Measurements from ENCODE around the gene SRPK2. TPM values are rescaled to one million over a fixed set of nuclear protein-coding genes. Genes with fewer than 3 reads are reported as not detected.
A peak's percentile ranks its signal among the peaks of the same experiment; 100 is the strongest.

The SRPK2 gene
- total and polyA plus RNA-seq, 4 donors = 7.8 to 19.7 (median 16.7) TPM

GRCh38 chr7:105131890-105132289 lies 256.8 kb downstream of the SRPK2 start:
- Histone ChIP-seq H3K36me3 (ENCODE audit: control insufficient read depth in 4 of 4, insufficient read depth in 3 of 4, low read depth in 1 of 4, low read length in 3 of 4) (peaks cover 0 to 7% (median 0%) of the 10 kb centered on the region in 4 donors), H3K4me1 (ENCODE audit: control insufficient read depth in 4 of 4, insufficient read depth in 4 of 4, low read length in 3 of 4) (peaks cover 2 to 14% (median 9%) of the 10 kb centered on the region in 4 donors), H3K9me3 (ENCODE audit: control insufficient read depth in 4 of 4, low read length in 3 of 4) (no peaks in the 10 kb centered on the region), H3K4me3 (ENCODE audit: low read depth in 1 of 3, low read length in 3 of 3) (no peak overlapping the region), H3K9ac (ENCODE audit: low read depth in 1 of 2, low read length in 2 of 2) (no peak overlapping the region), H3K27me3 (ENCODE audit: control insufficient read depth in 4 of 4, insufficient read depth in 4 of 4, low read length in 3 of 4) (no peaks in the 10 kb centered on the region), H3K27ac (ENCODE audit: low read depth in 1 of 2, low read length in 2 of 2) (peak overlapping the region in 1 of 2 donors; percentile 20)
- DNase-seq (ENCODE audit: low spot score) = no peak
- TF ChIP-seq YY1 (IDR thresholded peaks at IDR 0.05) (peak; percentile 67), GABPA (IDR thresholded peaks at IDR 0.05 in 1 of 2, conservative IDR thresholded peaks at IDR 0.05 in 1 of 2) (no peak), FOXA2 (IDR thresholded peaks at IDR 0.05) (peak; percentile 70), RXRA (IDR thresholded peaks at IDR 0.05) (peak; percentile 95 to 97), JUND (IDR thresholded peaks at IDR 0.05) (peak in 1 of 2 donors; percentile 10), FOXA1 (IDR thresholded peaks at IDR 0.05) (peak; percentile 58), RAD21 (IDR thresholded peaks at IDR 0.05) (peak; percentile 67 to 68), SP1 (IDR thresholded peaks at IDR 0.05) (peak; percentile 56), NR2F2 (IDR thresholded peaks at IDR 0.05) (no peak), HNF4G (IDR thresholded peaks at IDR 0.05) (no peak), HNF4A (conservative IDR thresholded peaks at IDR 0.05) (peak; percentile 54 to 72), EGR1 (IDR thresholded peaks at IDR 0.05; ENCODE audit: low read depth in 2 of 2) (peak in 1 of 2 donors; percentile 74), TAF1 (conservative IDR thresholded peaks at IDR 0.05) (no peak)
- TF ChIP-seq, protein P1, sequence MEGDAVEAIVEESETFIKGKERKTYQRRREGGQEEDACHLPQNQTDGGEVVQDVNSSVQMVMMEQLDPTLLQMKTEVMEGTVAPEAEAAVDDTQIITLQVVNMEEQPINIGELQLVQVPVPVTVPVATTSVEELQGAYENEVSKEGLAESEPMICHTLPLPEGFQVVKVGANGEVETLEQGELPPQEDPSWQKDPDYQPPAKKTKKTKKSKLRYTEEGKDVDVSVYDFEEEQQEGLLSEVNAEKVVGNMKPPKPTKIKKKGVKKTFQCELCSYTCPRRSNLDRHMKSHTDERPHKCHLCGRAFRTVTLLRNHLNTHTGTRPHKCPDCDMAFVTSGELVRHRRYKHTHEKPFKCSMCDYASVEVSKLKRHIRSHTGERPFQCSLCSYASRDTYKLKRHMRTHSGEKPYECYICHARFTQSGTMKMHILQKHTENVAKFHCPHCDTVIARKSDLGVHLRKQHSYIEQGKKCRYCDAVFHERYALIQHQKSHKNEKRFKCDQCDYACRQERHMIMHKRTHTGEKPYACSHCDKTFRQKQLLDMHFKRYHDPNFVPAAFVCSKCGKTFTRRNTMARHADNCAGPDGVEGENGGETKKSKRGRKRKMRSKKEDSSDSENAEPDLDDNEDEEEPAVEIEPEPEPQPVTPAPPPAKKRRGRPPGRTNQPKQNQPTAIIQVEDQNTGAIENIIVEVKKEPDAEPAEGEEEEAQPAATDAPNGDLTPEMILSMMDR (IDR thresholded peaks at IDR 0.05; ENCODE audit: low read depth, low read length, missing input control) = no peak
- TF ChIP-seq, protein P2, sequence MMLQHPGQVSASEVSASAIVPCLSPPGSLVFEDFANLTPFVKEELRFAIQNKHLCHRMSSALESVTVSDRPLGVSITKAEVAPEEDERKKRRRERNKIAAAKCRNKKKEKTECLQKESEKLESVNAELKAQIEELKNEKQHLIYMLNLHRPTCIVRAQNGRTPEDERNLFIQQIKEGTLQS (IDR thresholded peaks at IDR 0.05) = no peak
- TF ChIP-seq, protein P3, sequence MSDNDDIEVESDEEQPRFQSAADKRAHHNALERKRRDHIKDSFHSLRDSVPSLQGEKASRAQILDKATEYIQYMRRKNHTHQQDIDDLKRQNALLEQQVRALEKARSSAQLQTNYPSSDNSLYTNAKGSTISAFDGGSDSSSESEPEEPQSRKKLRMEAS (IDR thresholded peaks at IDR 0.05) = peak; percentile 95
- TF ChIP-seq, protein P4, sequence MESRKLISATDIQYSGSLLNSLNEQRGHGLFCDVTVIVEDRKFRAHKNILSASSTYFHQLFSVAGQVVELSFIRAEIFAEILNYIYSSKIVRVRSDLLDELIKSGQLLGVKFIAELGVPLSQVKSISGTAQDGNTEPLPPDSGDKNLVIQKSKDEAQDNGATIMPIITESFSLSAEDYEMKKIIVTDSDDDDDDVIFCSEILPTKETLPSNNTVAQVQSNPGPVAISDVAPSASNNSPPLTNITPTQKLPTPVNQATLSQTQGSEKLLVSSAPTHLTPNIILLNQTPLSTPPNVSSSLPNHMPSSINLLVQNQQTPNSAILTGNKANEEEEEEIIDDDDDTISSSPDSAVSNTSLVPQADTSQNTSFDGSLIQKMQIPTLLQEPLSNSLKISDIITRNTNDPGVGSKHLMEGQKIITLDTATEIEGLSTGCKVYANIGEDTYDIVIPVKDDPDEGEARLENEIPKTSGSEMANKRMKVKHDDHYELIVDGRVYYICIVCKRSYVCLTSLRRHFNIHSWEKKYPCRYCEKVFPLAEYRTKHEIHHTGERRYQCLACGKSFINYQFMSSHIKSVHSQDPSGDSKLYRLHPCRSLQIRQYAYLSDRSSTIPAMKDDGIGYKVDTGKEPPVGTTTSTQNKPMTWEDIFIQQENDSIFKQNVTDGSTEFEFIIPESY (IDR thresholded peaks at IDR 0.05) = peak; percentile 35
- TF ChIP-seq, protein P5, sequence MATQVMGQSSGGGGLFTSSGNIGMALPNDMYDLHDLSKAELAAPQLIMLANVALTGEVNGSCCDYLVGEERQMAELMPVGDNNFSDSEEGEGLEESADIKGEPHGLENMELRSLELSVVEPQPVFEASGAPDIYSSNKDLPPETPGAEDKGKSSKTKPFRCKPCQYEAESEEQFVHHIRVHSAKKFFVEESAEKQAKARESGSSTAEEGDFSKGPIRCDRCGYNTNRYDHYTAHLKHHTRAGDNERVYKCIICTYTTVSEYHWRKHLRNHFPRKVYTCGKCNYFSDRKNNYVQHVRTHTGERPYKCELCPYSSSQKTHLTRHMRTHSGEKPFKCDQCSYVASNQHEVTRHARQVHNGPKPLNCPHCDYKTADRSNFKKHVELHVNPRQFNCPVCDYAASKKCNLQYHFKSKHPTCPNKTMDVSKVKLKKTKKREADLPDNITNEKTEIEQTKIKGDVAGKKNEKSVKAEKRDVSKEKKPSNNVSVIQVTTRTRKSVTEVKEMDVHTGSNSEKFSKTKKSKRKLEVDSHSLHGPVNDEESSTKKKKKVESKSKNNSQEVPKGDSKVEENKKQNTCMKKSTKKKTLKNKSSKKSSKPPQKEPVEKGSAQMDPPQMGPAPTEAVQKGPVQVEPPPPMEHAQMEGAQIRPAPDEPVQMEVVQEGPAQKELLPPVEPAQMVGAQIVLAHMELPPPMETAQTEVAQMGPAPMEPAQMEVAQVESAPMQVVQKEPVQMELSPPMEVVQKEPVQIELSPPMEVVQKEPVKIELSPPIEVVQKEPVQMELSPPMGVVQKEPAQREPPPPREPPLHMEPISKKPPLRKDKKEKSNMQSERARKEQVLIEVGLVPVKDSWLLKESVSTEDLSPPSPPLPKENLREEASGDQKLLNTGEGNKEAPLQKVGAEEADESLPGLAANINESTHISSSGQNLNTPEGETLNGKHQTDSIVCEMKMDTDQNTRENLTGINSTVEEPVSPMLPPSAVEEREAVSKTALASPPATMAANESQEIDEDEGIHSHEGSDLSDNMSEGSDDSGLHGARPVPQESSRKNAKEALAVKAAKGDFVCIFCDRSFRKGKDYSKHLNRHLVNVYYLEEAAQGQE (IDR thresholded peaks at IDR 0.05) = peak; percentile 36
- 44% methylated on average over 7 of the region's 7 CpGs for WGBS
